Retinal pigment epithelial cell (primary cell): ENCODE results near the gene DMRTB1.

Source experiments
- DNase-seq: peaks from one replicate; pipeline ENCODE4 v3.0.0-alpha.2; 2010; ENCODE audit warnings: low read depth
- H3K4me3 ChIP-seq: 2 replicates; pipeline ENCODE4 v1.5.1; 2011; ENCODE audit warnings: mild to moderate bottlenecking, low read length, control low read depth, moderate library complexity
- CTCF ChIP-seq: conservative IDR thresholded peaks from 2 replicates; pipeline ENCODE4 v1.5.1; 2011; ENCODE audit warnings: low read depth, low read length, control low read depth, inconsistent platforms

The DMRTB1 gene

GRCh38 chr1:53505891-53506290 lies 46.7 kb downstream of the DMRTB1 start:
- TF ChIP-seq CTCF, result no peak
- H3K4me3 ChIP-seq, result no peak overlapping the region
- no peak for DNase-seq

- no peak overlapping the region for H3K4me3 ChIP-seq
- DNase-seq, result no peak
- TF ChIP-seq CTCF, result no peak
Observed at GRCh38 chr1:53506355-53507050, 47.3 kb downstream of the DMRTB1 start.

- no peak for TF ChIP-seq CTCF
- H3K4me3 ChIP-seq, result no peak overlapping the region
Observed at GRCh38 chr1:53507116-53507820, 48.1 kb downstream of the DMRTB1 start.

GRCh38 chr1:53508056-53508990 lies 49.1 kb downstream of the DMRTB1 start:
- no peak overlapping the region for H3K4me3 ChIP-seq
- no peak for DNase-seq
- TF ChIP-seq CTCF, result no peak

More at GRCh38 chr1:53507116-53507820, 48.1 kb downstream of the DMRTB1 start:
- no peak for DNase-seq

- H3K4me3 ChIP-seq, result no peak overlapping the region
- no peak for TF ChIP-seq CTCF
- DNase-seq, result peak; percentile 44
Observed at GRCh38 chr1:53508991-53509666, 49.9 kb downstream of the DMRTB1 start.

GRCh38 chr1:53509775-53510174 lies 50.6 kb downstream of the DMRTB1 start:
- TF ChIP-seq CTCF, result no peak
- no peak for DNase-seq
- no peak overlapping the region for H3K4me3 ChIP-seq
